ENCODE data around the gene ABCF1. TPM values are rescaled to one million over a fixed set of nuclear protein-coding genes. Genes with fewer than 3 reads are reported as not detected.
"Not testable (repeated sequence)": the region's sequence is repeated elsewhere in the genome, so short reads cannot be mapped to it uniquely, and the experiment has no call there.

ABCF1 gene
- 85.7 and 96.1 TPM in 2 replicates for total RNA-seq (2014; rRNA removed; shearing (Covaris generic))

- DNase-seq (ENCODE audit: low read depth), result peak; percentile 99
These were observed at the start of gene ABCF1 for GRCh38 chr6:30571075-30571761. Gene ABCF1 (plus strand): TSS chr6:30571442. CDS start chr6:30571488, 46 bp downstream.

GRCh38 chr6:30521952-30522351, 49.3 kb upstream of the ABCF1 start:
- not testable (repeated sequence) for DNase-seq (ENCODE audit: low read depth)

- DNase-seq (ENCODE audit: low read depth), result not testable (repeated sequence)
These were observed 44.8 kb upstream of the ABCF1 start for GRCh38 chr6:30526444-30526843.

GRCh38 chr6:30529349-30529875, 41.8 kb upstream of the ABCF1 start:
- not testable (repeated sequence) for DNase-seq (ENCODE audit: low read depth)

- no peak for DNase-seq (ENCODE audit: low read depth)
These were observed 41.2 kb upstream of the ABCF1 start for GRCh38 chr6:30530014-30530413.

GRCh38 chr6:30533460-30534294, 37.6 kb upstream of the ABCF1 start:
- DNase-seq (ENCODE audit: low read depth), result no peak

- no peak for DNase-seq (ENCODE audit: low read depth)
These were observed 33.3 kb upstream of the ABCF1 start for GRCh38 chr6:30537931-30538330.

- peak; percentile 87 for DNase-seq (ENCODE audit: low read depth)
These were observed 29.5 kb upstream of the ABCF1 start for GRCh38 chr6:30541515-30542403.

- DNase-seq (ENCODE audit: low read depth), result no peak
These were observed 28.9 kb upstream of the ABCF1 start for GRCh38 chr6:30542404-30542725.

GRCh38 chr6:30542915-30543314, 28.3 kb upstream of the ABCF1 start:
- DNase-seq (ENCODE audit: low read depth), result no peak

GRCh38 chr6:30543821-30544220, 27.4 kb upstream of the ABCF1 start:
- DNase-seq (ENCODE audit: low read depth), result no peak

- peak; percentile 61 for DNase-seq (ENCODE audit: low read depth)
These were observed 26.5 kb upstream of the ABCF1 start for GRCh38 chr6:30544666-30545272.

GRCh38 chr6:30547454-30547853, 23.8 kb upstream of the ABCF1 start:
- DNase-seq (ENCODE audit: low read depth), result no peak

- no peak for DNase-seq (ENCODE audit: low read depth)
These were observed 22.9 kb upstream of the ABCF1 start for GRCh38 chr6:30548375-30548774.

- DNase-seq (ENCODE audit: low read depth), result no peak
These were observed 16.8 kb upstream of the ABCF1 start for GRCh38 chr6:30554404-30554803.

GRCh38 chr6:30554962-30555815, 16.1 kb upstream of the ABCF1 start:
- peak; percentile 64 for DNase-seq (ENCODE audit: low read depth)

- no peak for DNase-seq (ENCODE audit: low read depth)
These were observed 15.5 kb upstream of the ABCF1 start for GRCh38 chr6:30555816-30556065.

GRCh38 chr6:30556066-30556905, 15.0 kb upstream of the ABCF1 start, which contains the start of gene GNL1:
Gene GNL1 (minus strand): TSS chr6:30556489. CDS start chr6:30556203, 286 bp downstream.
- peak; percentile 96 for DNase-seq (ENCODE audit: low read depth)

- DNase-seq (ENCODE audit: low read depth), result peak; percentile 92
These were observed 14.1 kb upstream of the ABCF1 start, which contains the start of gene PRR3 for GRCh38 chr6:30556906-30557682. Gene PRR3 (plus strand): TSS chr6:30557295. CDS start chr6:30557345, 50 bp downstream.

All from Daoy (cell line).